ENCODE results near the gene IFTAP. TPM values are rescaled to one million over a fixed set of nuclear protein-coding genes. Genes with fewer than 3 reads are reported as not detected.

Gene IFTAP
- total RNA-seq, 2 experiments from 2014 or later = not detected

DNA sequence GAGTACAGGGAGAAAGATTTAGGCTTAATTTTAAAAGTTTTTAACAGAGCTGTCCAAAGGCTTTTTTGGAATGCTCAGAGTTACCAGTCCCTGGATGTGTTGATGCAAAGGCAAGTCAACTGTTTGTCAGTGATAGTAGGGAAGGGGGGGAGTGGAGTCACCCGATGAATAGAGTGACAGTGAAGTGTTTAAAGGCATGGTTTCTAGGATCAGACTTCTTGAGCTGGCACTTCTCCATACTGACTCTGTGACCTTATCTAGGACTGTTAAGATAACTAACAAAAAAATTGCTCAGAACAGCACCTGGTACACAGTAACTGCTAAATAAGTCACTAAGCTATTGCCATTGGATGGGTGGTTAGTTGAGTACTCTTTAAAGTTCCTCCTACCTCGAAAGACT is 15.1 kb downstream of the IFTAP start:
- intact Hi-C loops (cut with micrococcal nuclease; ENCODE audit: unreplicated experiment) = no loop called here
- H3K27ac ChIP-seq (ENCODE audit: low read depth, low read length, poor library complexity, severe bottlenecking) = no peak overlapping the region
- H3K9me2 ChIP-seq (ENCODE audit: insufficient read depth, low read length) = no peaks in the 10 kb centered on the region
- POLR2A ChIA-PET = no interaction called here
- no peaks in the 10 kb centered on the region for H3K36me3 ChIP-seq (ENCODE audit: insufficient read depth, low read length)
- CTCF ChIA-PET (ENCODE audit: unreplicated experiment) = no interaction called here
- no peaks in the 10 kb centered on the region for H4K20me1 ChIP-seq (ENCODE audit: insufficient read depth, low read length)
- no peak overlapping the region for H3K4me2 ChIP-seq (ENCODE audit: low read length)
- TF ChIP-seq, protein P1, sequence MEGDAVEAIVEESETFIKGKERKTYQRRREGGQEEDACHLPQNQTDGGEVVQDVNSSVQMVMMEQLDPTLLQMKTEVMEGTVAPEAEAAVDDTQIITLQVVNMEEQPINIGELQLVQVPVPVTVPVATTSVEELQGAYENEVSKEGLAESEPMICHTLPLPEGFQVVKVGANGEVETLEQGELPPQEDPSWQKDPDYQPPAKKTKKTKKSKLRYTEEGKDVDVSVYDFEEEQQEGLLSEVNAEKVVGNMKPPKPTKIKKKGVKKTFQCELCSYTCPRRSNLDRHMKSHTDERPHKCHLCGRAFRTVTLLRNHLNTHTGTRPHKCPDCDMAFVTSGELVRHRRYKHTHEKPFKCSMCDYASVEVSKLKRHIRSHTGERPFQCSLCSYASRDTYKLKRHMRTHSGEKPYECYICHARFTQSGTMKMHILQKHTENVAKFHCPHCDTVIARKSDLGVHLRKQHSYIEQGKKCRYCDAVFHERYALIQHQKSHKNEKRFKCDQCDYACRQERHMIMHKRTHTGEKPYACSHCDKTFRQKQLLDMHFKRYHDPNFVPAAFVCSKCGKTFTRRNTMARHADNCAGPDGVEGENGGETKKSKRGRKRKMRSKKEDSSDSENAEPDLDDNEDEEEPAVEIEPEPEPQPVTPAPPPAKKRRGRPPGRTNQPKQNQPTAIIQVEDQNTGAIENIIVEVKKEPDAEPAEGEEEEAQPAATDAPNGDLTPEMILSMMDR (conservative IDR thresholded peaks at IDR 0.05; ENCODE audit: low read length) = no peak
- no peak for TF ChIP-seq EZH2phosphoT487 (IDR thresholded peaks at IDR 0.05; ENCODE audit: borderline replicate concordance, low read depth, low read length)
- H3K9me3 ChIP-seq (ENCODE audit: low read length) = no peaks in the 10 kb centered on the region
- H3K79me2 ChIP-seq (ENCODE audit: insufficient read depth, low read depth, low read length) = no peaks in the 10 kb centered on the region
- BruUV-seq (replicated peaks) = no TSS peak
- H3K4me1 ChIP-seq (ENCODE audit: insufficient read depth, low read length, poor library complexity, severe bottlenecking) = no peaks in the 10 kb centered on the region
- H3K4me3 ChIP-seq (ENCODE audit: low read depth, low read length, poor library complexity, severe bottlenecking) = no peak overlapping the region
- DNase-seq (ENCODE audit: low spot score) = no peak
- H2AFZ ChIP-seq (ENCODE audit: low read length) = no peak overlapping the region

- Histone ChIP-seq H3K4me1 (ENCODE audit: insufficient read depth, low read length, poor library complexity, severe bottlenecking) (no peaks in the 10 kb centered on the region), H3K4me2 (ENCODE audit: low read length) (no peak overlapping the region), H2AFZ (ENCODE audit: low read length) (no peak overlapping the region), H4K20me1 (ENCODE audit: insufficient read depth, low read length) (no peaks in the 10 kb centered on the region), H3K79me2 (ENCODE audit: insufficient read depth, low read depth, low read length) (no peaks in the 10 kb centered on the region), H3K36me3 (ENCODE audit: insufficient read depth, low read length) (no peaks in the 10 kb centered on the region), H3K4me3 (ENCODE audit: low read depth, low read length, poor library complexity, severe bottlenecking) (no peak overlapping the region), H3K27ac (ENCODE audit: low read depth, low read length, poor library complexity, severe bottlenecking) (no peak overlapping the region), H3K9me3 (ENCODE audit: low read length) (no peaks in the 10 kb centered on the region), H3K9me2 (ENCODE audit: insufficient read depth, low read length) (no peaks in the 10 kb centered on the region)
- no peak for TF ChIP-seq EZH2phosphoT487 (IDR thresholded peaks at IDR 0.05; ENCODE audit: borderline replicate concordance, low read depth, low read length)
- TF ChIP-seq, protein P1 (conservative IDR thresholded peaks at IDR 0.05; ENCODE audit: low read length) = no peak
- no TSS peak for BruUV-seq (replicated peaks)
- POLR2A ChIA-PET = no interaction called here
- intact Hi-C loops (cut with micrococcal nuclease; ENCODE audit: unreplicated experiment) = no loop called here
- CTCF ChIA-PET (ENCODE audit: unreplicated experiment) = no interaction called here
- no peak for DNase-seq (ENCODE audit: low spot score)
These were observed 21.5 kb downstream of the IFTAP start for GRCh38 chr11:36615826-36616225.

- Histone ChIP-seq H3K9me2 (ENCODE audit: insufficient read depth, low read length) (no peaks in the 10 kb centered on the region), H2AFZ (ENCODE audit: low read length) (no peak overlapping the region), H3K27ac (ENCODE audit: low read depth, low read length, poor library complexity, severe bottlenecking) (no peak overlapping the region), H3K9me3 (ENCODE audit: low read length) (no peaks in the 10 kb centered on the region), H3K4me3 (ENCODE audit: low read depth, low read length, poor library complexity, severe bottlenecking) (no peak overlapping the region), H3K4me2 (ENCODE audit: low read length) (no peak overlapping the region), H3K79me2 (ENCODE audit: insufficient read depth, low read depth, low read length) (no peaks in the 10 kb centered on the region), H3K4me1 (ENCODE audit: insufficient read depth, low read length, poor library complexity, severe bottlenecking) (no peaks in the 10 kb centered on the region), H4K20me1 (ENCODE audit: insufficient read depth, low read length) (no peaks in the 10 kb centered on the region), H3K36me3 (ENCODE audit: insufficient read depth, low read length) (no peaks in the 10 kb centered on the region)
- POLR2A ChIA-PET = no interaction called here
- CTCF ChIA-PET (ENCODE audit: unreplicated experiment) = no interaction called here
- no TSS peak for BruUV-seq (replicated peaks)
- DNase-seq (ENCODE audit: low spot score) = no peak
- intact Hi-C loops (cut with micrococcal nuclease; ENCODE audit: unreplicated experiment) = no loop called here
- TF ChIP-seq, protein P1 (conservative IDR thresholded peaks at IDR 0.05; ENCODE audit: low read length) = no peak
- TF ChIP-seq EZH2phosphoT487 (IDR thresholded peaks at IDR 0.05; ENCODE audit: borderline replicate concordance, low read depth, low read length) = no peak
These were observed 23.5 kb downstream of the IFTAP start for GRCh38 chr11:36617543-36618362.

Data from OCI-LY7 (cell line).